Fibroblast of upper back skin (primary cell): Measurements from ENCODE around the gene MBNL2.
A peak's percentile ranks its signal among the peaks of the same experiment; 100 is the strongest.

Source experiments
- DNase-seq: peaks from one replicate; pipeline ENCODE4 v3.0.0-alpha.2; 2013

MBNL2 gene

GRCh38 chr13:97307118-97307881 is 85.2 kb downstream of the MBNL2 start:
- no peak for DNase-seq

GRCh38 chr13:97307882-97308624 is 85.9 kb downstream of the MBNL2 start:
- peak; percentile 79 for DNase-seq

GRCh38 chr13:97308735-97309429 is 86.7 kb downstream of the MBNL2 start:
- DNase-seq: no peak

- no peak for DNase-seq
Measured at GRCh38 chr13:97310809-97311436, 88.8 kb downstream of the MBNL2 start.

GRCh38 chr13:97311956-97312355 is 89.8 kb downstream of the MBNL2 start:
- DNase-seq: no peak

GRCh38 chr13:97313551-97314260 is 91.6 kb downstream of the MBNL2 start:
- DNase-seq: no peak

GRCh38 chr13:97316390-97316789 is 94.3 kb downstream of the MBNL2 start:
- no peak for DNase-seq

- no peak for DNase-seq
Measured at GRCh38 chr13:97317933-97318332, 95.8 kb downstream of the MBNL2 start.

- DNase-seq: no peak
Measured at GRCh38 chr13:97318532-97318931, 96.4 kb downstream of the MBNL2 start.

- DNase-seq: no peak
Measured at GRCh38 chr13:97319113-97319720, 97.1 kb downstream of the MBNL2 start.

- no peak for DNase-seq
Measured at GRCh38 chr13:97321101-97321500, 99.0 kb downstream of the MBNL2 start.

- no peak for DNase-seq
Measured at GRCh38 chr13:97321616-97322321, 99.6 kb downstream of the MBNL2 start.

GRCh38 chr13:97322740-97323342 is 100.7 kb downstream of the MBNL2 start:
- DNase-seq: peak; percentile 86

- no peak for DNase-seq
Measured at GRCh38 chr13:97324115-97324514, 102.0 kb downstream of the MBNL2 start.

GRCh38 chr13:97325738-97326137 is 103.6 kb downstream of the MBNL2 start:
- DNase-seq: no peak

GRCh38 chr13:97327086-97327485 is 105.0 kb downstream of the MBNL2 start:
- no peak for DNase-seq

GRCh38 chr13:97327506-97328221 is 105.5 kb downstream of the MBNL2 start:
- DNase-seq: peak; percentile 54

- DNase-seq: peak; percentile 91
Measured at GRCh38 chr13:97328222-97328790, 106.2 kb downstream of the MBNL2 start.

GRCh38 chr13:97329331-97329730 is 107.2 kb downstream of the MBNL2 start:
- peak; percentile 53 for DNase-seq

- no peak for DNase-seq
Measured at GRCh38 chr13:97330448-97330847, 108.3 kb downstream of the MBNL2 start.
